Measurements from ENCODE around the gene TLE6. TPM values are rescaled to one million over a fixed set of nuclear protein-coding genes. Genes with fewer than 3 reads are reported as not detected.
A peak's percentile ranks its signal among the peaks of the same experiment; 100 is the strongest.

TLE6 gene
- polyA plus RNA-seq, 3 donors: not detected

- peaks cover 7 to 30% of the 10 kb centered on the region in 2 donors for H3K27me3 ChIP-seq (ENCODE audit: control insufficient read depth in 2 of 2, insufficient read depth in 2 of 2, low read length in 2 of 2)
Observed at GRCh38 chr19:3038214-3038613, 60.9 kb downstream of the TLE6 start.

GRCh38 chr19:3039125-3039524, 61.8 kb downstream of the TLE6 start:
- H3K9ac ChIP-seq (ENCODE audit: insufficient read depth, low read length, poor library complexity, severe bottlenecking): no peak overlapping the region
- peaks cover 18 to 25% of the 10 kb centered on the region in 2 donors for H3K4me1 ChIP-seq (ENCODE audit: control insufficient read depth in 1 of 2, insufficient read depth in 2 of 2, low read length in 2 of 2)
- H3K79me2 ChIP-seq (ENCODE audit: insufficient read depth, low read length): no peaks in the 10 kb centered on the region
- H3K36me3 ChIP-seq (replicated peaks in 1 of 2; ENCODE audit: control insufficient read depth in 1 of 2, insufficient read depth in 2 of 2, low read length in 2 of 2): no peaks in the 10 kb centered on the region
- H3K4me2 ChIP-seq (replicated peaks; ENCODE audit: extremely low read depth, low read length, poor library complexity, severe bottlenecking): no peak overlapping the region
- H3K4me3 Mint-ChIP-seq: no peak overlapping the region
- no peaks in the 10 kb centered on the region for H4K20me1 ChIP-seq (ENCODE audit: insufficient read depth, low read length)
- H3K27ac Mint-ChIP-seq: no peak overlapping the region
- H3K27ac ChIP-seq (ENCODE audit: low read depth in 1 of 2, low read length in 2 of 2): no peak overlapping the region
- H3K27me3 ChIP-seq (ENCODE audit: control insufficient read depth in 2 of 2, insufficient read depth in 2 of 2, low read length in 2 of 2): peaks cover 7 to 21% of the 10 kb centered on the region in 2 donors
- 41% methylated on average over 2 of the region's 5 CpGs for WGBS (ENCODE audit: insufficient coverage)
- H3K27me3 Mint-ChIP-seq (ENCODE audit: low read depth in 3 of 3): peaks cover 22 to 59% (median 49%) of the 10 kb centered on the region in 3 donors
- intact Hi-C loops (cut with micrococcal nuclease): loop anchor here (5.0 to 10.0 kb wide), 3 partner anchors 62 to 197 kb away; partner anchors contain the start of genes TLE6 (in 2 of the 2) and ZNF555 (in 1 of the 2)
- H3K36me3 Mint-ChIP-seq: no peaks in the 10 kb centered on the region
- H2AFZ ChIP-seq (ENCODE audit: insufficient read depth, low read depth, low read length, poor library complexity, severe bottlenecking): no peak overlapping the region
- no peak overlapping the region for H3K4me3 ChIP-seq (replicated peaks in 1 of 3; ENCODE audit: low read depth in 2 of 3, low read length in 3 of 3)
- H3K9me3 Mint-ChIP-seq: peaks cover 0 to 6% (median 3%) of the 10 kb centered on the region in 7 donors
- TF ChIP-seq CTCF (IDR thresholded peaks at IDR 0.05): no peak
- no peaks in the 10 kb centered on the region for H3K9me3 ChIP-seq (replicated peaks in 1 of 2; ENCODE audit: control insufficient read depth in 1 of 2, insufficient read depth in 1 of 2, low read length in 2 of 2)
- no peak for DNase-seq
- H3K4me1 Mint-ChIP-seq: peaks cover 19% of the 10 kb centered on the region

More at GRCh38 chr19:3038214-3038613, 60.9 kb downstream of the TLE6 start:
- Mint-ChIP-seq H3K4me3 (no peak overlapping the region), H3K27ac (peak overlapping the region in 1 of 7 donors; percentile 37), H3K4me1 (peaks cover 19% of the 10 kb centered on the region), H3K36me3 (no peaks in the 10 kb centered on the region), H3K9me3 (peaks cover 0 to 5% (median 3%) of the 10 kb centered on the region in 7 donors), H3K27me3 (ENCODE audit: low read depth in 3 of 3) (peaks cover 29 to 59% (median 51%) of the 10 kb centered on the region in 3 donors)
- no peak overlapping the region for H3K4me2 ChIP-seq (replicated peaks; ENCODE audit: extremely low read depth, low read length, poor library complexity, severe bottlenecking)
- H3K9me3 ChIP-seq (replicated peaks in 1 of 2; ENCODE audit: control insufficient read depth in 1 of 2, insufficient read depth in 1 of 2, low read length in 2 of 2): no peaks in the 10 kb centered on the region
- H3K4me3 ChIP-seq (replicated peaks in 1 of 3; ENCODE audit: low read depth in 2 of 3, low read length in 3 of 3): no peak overlapping the region
- H4K20me1 ChIP-seq (ENCODE audit: insufficient read depth, low read length): no peaks in the 10 kb centered on the region
- WGBS (ENCODE audit: insufficient coverage): 74% methylated on average over 3 of the region's 5 CpGs
- H3K79me2 ChIP-seq (ENCODE audit: insufficient read depth, low read length): no peaks in the 10 kb centered on the region
- H3K27ac ChIP-seq (ENCODE audit: low read depth in 1 of 2, low read length in 2 of 2): no peak overlapping the region
- no peak overlapping the region for H2AFZ ChIP-seq (ENCODE audit: insufficient read depth, low read depth, low read length, poor library complexity, severe bottlenecking)
- peaks cover 18 to 25% of the 10 kb centered on the region in 2 donors for H3K4me1 ChIP-seq (ENCODE audit: control insufficient read depth in 1 of 2, insufficient read depth in 2 of 2, low read length in 2 of 2)
- no peaks in the 10 kb centered on the region for H3K36me3 ChIP-seq (replicated peaks in 1 of 2; ENCODE audit: control insufficient read depth in 1 of 2, insufficient read depth in 2 of 2, low read length in 2 of 2)
- no peak overlapping the region for H3K9ac ChIP-seq (ENCODE audit: insufficient read depth, low read length, poor library complexity, severe bottlenecking)
- intact Hi-C loops (cut with micrococcal nuclease): loop anchor here (5.0 to 10.0 kb wide), 3 partner anchors 61 to 196 kb away; partner anchors contain the start of genes TLE6 (in 2 of the 2) and ZNF555 (in 1 of the 2)
- no peak for TF ChIP-seq CTCF (IDR thresholded peaks at IDR 0.05)
- DNase-seq: no peak
